Activated CD8-positive, alpha-beta memory T cell treated with anti-CD3 and anti-CD28 coated beads for 48 hours (primary cell): Measurements from ENCODE around the gene ZBTB7C.
"Not testable (repeated sequence)": the region's sequence is repeated elsewhere in the genome, so short reads cannot be mapped to it uniquely, and the experiment has no call there.

Experiments used
- DNase-seq, 3 experiments: peaks; one replicate each; pipeline ENCODE4 v3.0.0-alpha.2; 2020; ENCODE audit warnings: low read depth in 2 of 3, low spot score in 2 of 3

The ZBTB7C gene

GRCh38 chr18:48303883-48304282 lies 105.3 kb downstream of the ZBTB7C start:
- no peak for DNase-seq

- no peak for DNase-seq
Observed at GRCh38 chr18:48302736-48303135, 106.4 kb downstream of the ZBTB7C start.

DNA sequence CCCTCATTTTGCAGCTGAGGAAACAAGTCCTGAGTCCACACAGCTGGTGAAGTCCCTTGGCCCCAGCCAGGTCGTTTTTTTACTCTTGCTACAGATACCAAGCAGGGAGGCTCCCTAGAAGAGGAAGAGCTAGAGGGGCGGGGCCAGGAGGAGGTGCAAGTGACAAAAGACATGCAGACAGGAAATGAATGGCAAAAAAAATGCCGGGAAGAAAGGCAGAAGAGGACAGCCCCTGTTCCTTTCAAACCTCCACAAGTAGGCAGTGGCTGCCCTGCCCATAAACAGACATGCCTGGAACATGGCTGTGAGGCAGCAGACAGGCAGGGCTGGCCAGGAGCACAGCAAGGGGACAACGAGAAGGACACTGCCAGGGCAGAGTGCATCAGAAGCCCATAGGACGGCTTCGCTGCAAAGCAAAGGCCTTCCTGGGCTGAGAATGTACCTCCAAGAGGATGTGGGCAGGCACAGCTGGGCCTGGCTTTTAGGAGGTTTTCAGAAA lies 108.7 kb downstream of the ZBTB7C start:
- DNase-seq: no peak

GRCh38 chr18:48297139-48297538 lies 112.0 kb downstream of the ZBTB7C start:
- DNase-seq: no peak

GRCh38 chr18:48296581-48296980 lies 112.6 kb downstream of the ZBTB7C start:
- DNase-seq: no peak

GRCh38 chr18:48295586-48296311 lies 113.4 kb downstream of the ZBTB7C start:
- DNase-seq: no peak

- DNase-seq: no peak
Observed at GRCh38 chr18:48294899-48295585, 114.1 kb downstream of the ZBTB7C start.

GRCh38 chr18:48293954-48294898 lies 115.0 kb downstream of the ZBTB7C start:
- no peak for DNase-seq

DNA sequence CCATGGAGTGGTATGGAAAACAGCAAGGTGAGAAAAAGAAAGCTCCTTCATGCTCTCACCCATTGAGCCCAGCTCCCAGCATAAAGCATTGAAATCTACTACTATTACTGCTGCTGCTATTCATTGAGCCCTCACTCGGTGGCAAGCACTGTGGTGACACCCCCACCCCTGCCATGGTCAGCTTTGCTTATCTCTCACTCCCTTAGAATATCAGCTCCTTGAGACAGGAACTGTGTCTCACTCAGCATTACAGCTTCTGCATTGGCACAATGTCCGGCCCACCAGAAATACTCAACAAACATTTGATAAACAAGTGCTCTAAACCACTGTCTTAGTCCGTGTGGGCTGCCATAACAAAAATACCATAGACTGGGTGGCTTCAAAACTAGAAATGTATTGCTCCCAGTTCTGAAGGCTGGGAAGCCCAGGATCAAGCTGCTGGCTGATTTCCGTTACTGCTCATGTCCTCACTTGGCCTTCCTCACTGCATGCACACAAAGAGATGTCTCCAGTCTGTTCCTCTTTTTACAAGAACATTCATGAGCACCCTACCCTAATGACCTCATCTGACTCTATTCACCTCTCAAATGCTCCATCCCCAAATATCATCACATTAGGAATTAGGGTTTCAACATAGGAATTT lies 116.3 kb downstream of the ZBTB7C start:
- no peak for DNase-seq

GRCh38 chr18:48292229-48292628 lies 117.0 kb downstream of the ZBTB7C start:
- DNase-seq: no peak

DNA sequence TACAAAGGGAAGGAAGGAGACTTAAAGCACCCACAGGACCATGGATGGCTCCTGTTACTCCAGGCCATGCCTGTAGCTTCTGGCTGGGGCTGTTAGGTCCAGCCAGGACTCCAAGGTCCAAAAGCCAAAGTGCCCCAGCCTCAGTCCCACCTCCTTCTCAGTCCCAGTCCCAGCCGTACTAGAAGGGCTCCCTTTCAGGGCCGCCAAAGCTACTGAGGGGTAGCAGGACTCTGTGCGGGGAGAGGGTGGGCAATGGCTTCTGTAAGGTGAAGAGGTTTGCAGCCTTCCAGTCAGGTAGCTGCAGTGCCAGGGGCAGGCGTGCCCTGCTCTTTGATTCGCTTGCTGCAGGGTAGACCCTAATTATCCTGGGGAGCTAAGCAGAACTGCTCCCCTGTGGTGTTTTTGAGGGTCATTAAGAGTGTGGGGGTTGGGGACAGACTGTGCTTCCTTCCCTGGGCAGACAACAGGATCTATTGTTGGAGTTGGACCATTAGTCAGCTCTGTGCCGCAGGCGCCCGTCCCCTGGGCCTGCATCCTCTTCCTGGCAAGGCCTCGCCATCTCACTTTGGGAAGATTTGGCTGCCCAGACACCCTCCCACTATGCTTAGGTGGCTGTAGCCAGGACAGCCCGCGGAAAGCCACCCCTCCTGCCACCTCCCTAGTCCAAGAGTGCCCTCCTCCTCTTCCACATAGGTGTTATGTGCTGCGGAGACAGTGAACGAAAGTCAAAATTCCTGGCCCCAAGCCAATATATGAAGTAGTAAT lies 118.8 kb downstream of the ZBTB7C start:
- no peak for DNase-seq

DNA sequence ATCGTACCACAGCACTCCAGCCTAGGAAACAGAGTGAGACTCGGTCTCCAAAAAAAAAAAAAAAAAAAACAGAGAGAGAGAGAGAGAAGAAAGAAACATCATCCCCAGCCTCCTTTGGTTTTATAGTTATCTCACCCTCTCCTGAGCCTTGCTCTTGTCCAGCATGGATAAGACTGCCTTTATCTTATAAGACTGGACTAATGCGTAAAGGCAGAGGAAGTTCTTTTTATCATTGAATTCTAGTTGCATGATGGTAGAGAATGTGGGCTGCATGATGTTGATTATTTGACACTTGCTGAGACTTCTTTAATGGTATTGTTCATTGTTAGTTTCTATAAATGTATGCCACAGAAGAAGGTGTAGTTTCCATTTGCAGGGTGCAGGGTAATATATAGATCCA lies 124.4 kb downstream of the ZBTB7C start:
- no peak for DNase-seq

DNA sequence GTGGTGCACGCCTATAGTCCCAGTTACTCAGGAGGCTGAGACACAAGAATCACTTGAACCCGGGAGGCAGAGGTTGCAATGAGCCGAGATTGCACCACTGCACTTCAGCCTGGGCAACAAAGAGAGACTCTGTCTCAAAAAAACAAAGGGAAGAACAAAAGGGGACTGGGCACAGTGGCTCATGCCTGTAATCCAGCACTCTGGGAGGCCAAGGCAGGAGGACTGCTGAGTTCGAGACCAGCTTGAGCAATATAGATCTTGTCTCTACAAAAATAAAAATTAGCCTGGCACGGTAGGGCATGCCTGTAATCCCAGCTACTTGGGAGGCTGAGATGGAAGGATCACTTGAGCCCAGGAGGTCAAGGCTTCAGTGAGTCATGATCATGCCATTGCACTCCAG lies 125.2 kb downstream of the ZBTB7C start:
- not testable (repeated sequence) for DNase-seq

- not testable (repeated sequence) for DNase-seq
Observed at GRCh38 chr18:48281460-48281859, 127.7 kb downstream of the ZBTB7C start.

- no peak for DNase-seq
Observed at GRCh38 chr18:48279312-48279711, 129.9 kb downstream of the ZBTB7C start.

DNA sequence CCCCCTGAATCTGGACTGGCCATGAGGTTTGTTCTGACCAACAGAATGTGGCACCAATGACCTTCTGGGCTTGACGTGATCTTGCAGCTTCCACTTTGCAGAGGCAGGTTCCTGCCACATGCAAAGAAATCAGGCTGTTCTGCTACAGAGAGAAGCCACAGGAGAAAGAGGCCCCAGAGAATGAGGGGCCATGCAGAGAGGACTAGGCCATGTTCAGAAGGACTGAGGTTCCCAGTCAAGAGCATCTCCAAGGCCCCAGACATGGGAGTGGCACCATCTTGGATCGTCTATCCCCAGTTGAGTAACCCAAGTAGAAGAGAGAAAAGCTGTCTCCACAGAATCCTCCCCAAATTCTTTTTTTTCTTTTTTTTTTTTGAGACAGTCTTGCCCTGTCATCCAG lies 131.1 kb downstream of the ZBTB7C start:
- DNase-seq: no peak

DNA sequence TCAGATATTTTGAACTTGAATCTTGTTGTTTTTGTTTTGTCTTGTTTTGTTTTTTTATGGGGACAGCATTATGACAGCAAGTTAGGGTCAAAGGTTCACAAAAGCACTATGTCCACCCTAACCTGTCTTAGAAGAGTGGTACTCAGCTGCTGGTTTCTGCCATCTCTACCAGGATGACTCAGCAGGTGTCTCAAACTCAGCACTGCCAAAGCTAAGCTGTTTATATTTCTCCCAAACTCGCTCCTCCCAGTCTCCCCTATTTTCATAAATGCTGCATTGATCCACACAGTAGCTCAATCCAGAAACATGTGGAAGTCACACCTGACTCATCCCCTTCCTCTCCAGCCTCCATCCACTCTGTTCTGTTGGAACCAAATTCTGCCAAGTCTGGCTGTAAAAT lies 134.9 kb downstream of the ZBTB7C start:
- no peak for DNase-seq

- DNase-seq: no peak
Observed at GRCh38 chr18:48270929-48271328, 138.3 kb downstream of the ZBTB7C start.

DNA sequence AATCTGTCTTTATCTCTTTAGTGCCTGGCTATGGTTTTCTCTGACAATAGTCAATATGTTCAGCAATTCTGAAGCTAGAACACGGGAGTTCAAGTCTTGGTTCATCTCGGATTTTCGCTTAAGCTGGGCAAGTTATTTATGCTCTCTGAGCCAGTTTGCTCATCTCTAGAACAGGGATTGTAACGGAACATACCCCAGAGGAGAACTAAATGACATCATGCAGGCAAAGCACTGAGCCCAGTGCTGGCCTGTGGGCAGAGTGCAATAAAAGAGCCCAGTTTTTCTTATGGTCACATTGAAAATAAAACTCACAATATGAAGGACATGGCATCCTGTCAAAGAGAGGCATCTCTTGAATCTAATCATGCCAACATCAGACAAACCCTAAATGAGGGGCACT lies 143.9 kb downstream of the ZBTB7C start:
- DNase-seq: no peak
